Esophagus squamous epithelium (tissue), 5 donors: Measurements from ENCODE around the gene ZNF202. TPM values are rescaled to one million over a fixed set of nuclear protein-coding genes. Genes with fewer than 3 reads are reported as not detected.
"Not testable (repeated sequence)": the region's sequence is repeated elsewhere in the genome, so short reads cannot be mapped to it uniquely, and the experiment has no call there.

ENCODE experiments used
- DNase-seq: peaks from one replicate; lab custom pipeline; 2025; lab: John Stamatoyannopoulos, UW
- H3K27ac ChIP-seq, 4 donors: fragments of 200-600 bp; sonication (generic); one replicate each; pipeline ENCODE4 v1.5.1; 2016 to 2019; ENCODE audit warnings: mild to moderate bottlenecking in 1 of 4
- H3K27me3 ChIP-seq, 4 donors: fragments of 200-600 bp; sonication (generic); 1 replicate in 3 of 4; 2 replicates in 1 of 4; pipeline versions ENCODE4 v1.5.1 to v1.6.0; 2017 to 2021; ENCODE audit warnings: antibody characterized with exemption in 1 of 4
- H3K36me3 ChIP-seq, 3 donors: fragments of 200-600 bp; sonication (generic); one replicate each; pipeline ENCODE4 v1.5.1; 2016 to 2019
- H3K4me1 ChIP-seq, 3 donors: fragments of 200-600 bp; sonication (generic); one replicate each; pipeline ENCODE4 v1.5.1; 2017 to 2019
- H3K4me3 ChIP-seq, 4 donors: fragments of 200-600 bp; sonication (generic); 1 replicate in 3 of 4; 2 replicates in 1 of 4; pipeline ENCODE4 v1.5.1; 2016 to 2019; ENCODE audit warnings: mild to moderate bottlenecking in 2 of 4, moderate library complexity in 1 of 4
- H3K9me3 ChIP-seq, 3 donors: fragments of 200-600 bp; sonication (generic); one replicate each; pipeline ENCODE4 v1.5.1; 2016 to 2019
- POLR2A ChIP-seq, 4 donors: fragments of 450-650 bp; IDR thresholded peaks; one replicate each; pipeline ENCODE4 v1.6.1; 2017; ENCODE audit warnings: antibody characterized with exemption in 4 of 4, mild to moderate bottlenecking in 4 of 4, moderate library complexity in 3 of 4
- WGBS, 2 donors: methylation state at CpG; one replicate each; pipeline ENCODE4 v1.1.5; 2018; 5-methylcytosine and 5-hydroxymethylcytosine counted together
- intact Hi-C: fragments of 100-400 bp; cut with DNase I; formaldehyde crosslinking; loops from one replicate; pipeline ENCODE4 v1.15.0; 2022
- total RNA-seq, 4 donors: library from RNA; depleted of rRNA; stranded (reverse); fragments of >200 nt; gene quantifications; one replicate each; pipeline ENCODE4 v1.1.0, GENCODE V29; 2016
- TF ChIP-seq, protein P1 (sequence below), 6 experiments: fragments of 450-650 bp in 4 of 6; fragments of 200-600 bp in 2 of 6; sonication (generic) in 2 of 6; IDR thresholded peaks; one replicate each; pipeline ENCODE4 v1.5.1; 2016 to 2019; ENCODE audit warnings: antibody characterized with exemption in 6 of 6, mild to moderate bottlenecking in 4 of 6, moderate library complexity in 4 of 6
- donor health status: DM: yes; HTN: yes; CAD: no.

ZNF202 gene
- total RNA-seq, 4 donors from 2014 or later, result 2.6 to 6.5 (median 4.6) TPM

DNA sequence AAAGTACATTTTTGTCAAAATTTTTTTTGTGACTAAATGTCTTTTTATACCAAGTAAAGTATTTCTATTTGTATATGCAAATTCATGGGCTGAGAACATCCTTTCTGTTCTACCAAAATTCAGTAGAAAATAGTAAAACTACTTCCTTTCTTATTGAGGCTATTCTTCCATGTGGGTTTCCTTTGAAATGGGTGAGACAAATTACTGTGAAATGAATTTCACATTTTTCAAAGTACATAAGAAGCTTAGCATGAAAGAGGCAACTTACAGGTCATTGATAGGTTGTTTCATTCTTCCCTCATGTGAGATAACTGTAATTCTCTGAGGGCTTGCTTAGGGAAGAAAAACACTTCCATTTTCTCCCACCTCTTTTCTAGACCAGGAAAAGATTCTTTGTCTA lies 13.9 kb upstream of the ZNF202 start:
- no peaks in the 10 kb centered on the region for H3K9me3 ChIP-seq
- no peak for TF ChIP-seq POLR2A (IDR thresholded peaks at IDR 0.05)
- TF ChIP-seq, protein P1, sequence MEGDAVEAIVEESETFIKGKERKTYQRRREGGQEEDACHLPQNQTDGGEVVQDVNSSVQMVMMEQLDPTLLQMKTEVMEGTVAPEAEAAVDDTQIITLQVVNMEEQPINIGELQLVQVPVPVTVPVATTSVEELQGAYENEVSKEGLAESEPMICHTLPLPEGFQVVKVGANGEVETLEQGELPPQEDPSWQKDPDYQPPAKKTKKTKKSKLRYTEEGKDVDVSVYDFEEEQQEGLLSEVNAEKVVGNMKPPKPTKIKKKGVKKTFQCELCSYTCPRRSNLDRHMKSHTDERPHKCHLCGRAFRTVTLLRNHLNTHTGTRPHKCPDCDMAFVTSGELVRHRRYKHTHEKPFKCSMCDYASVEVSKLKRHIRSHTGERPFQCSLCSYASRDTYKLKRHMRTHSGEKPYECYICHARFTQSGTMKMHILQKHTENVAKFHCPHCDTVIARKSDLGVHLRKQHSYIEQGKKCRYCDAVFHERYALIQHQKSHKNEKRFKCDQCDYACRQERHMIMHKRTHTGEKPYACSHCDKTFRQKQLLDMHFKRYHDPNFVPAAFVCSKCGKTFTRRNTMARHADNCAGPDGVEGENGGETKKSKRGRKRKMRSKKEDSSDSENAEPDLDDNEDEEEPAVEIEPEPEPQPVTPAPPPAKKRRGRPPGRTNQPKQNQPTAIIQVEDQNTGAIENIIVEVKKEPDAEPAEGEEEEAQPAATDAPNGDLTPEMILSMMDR (IDR thresholded peaks at IDR 0.05), result no peak
- no peak overlapping the region for H3K4me3 ChIP-seq
- no peak overlapping the region for H3K27ac ChIP-seq
- no peaks in the 10 kb centered on the region for H3K36me3 ChIP-seq
- H3K4me1 ChIP-seq, result peaks cover 0 to 5% (median 0%) of the 10 kb centered on the region in 3 donors
- peaks cover 0 to 7% (median 0%) of the 10 kb centered on the region in 4 donors for H3K27me3 ChIP-seq
- intact Hi-C loops, result no loop called here
- DNase-seq, result no peak

DNA sequence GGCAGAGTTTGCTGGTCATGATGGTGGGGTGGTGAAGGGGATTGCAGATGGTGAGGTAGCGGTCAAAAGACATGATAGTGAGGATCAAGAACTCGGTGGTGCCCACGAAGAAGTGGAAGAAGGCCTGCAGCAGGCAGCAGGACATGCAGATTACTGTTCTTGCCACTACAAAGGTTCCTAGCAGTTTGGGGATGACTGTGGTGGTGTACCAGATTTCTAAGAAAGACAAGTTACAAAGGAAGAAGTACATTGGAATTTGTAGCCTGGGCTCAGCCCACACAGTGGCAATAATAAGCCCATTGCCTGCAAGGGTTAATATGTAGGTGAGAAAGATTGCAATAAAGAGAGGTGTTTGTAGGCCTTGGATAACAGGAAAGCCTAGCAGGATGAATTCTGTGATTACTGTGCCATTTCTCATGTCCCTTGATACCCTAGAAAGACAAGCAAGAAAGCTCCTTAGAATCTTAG lies 12.7 kb upstream of the ZNF202 start, which contains the start of gene OR6X1:
Gene OR6X1 (minus strand): TSS at position 418 of the 468 bp plus-strand sequence. CDS start 0 bp downstream, at position 418.
- TF ChIP-seq POLR2A (IDR thresholded peaks at IDR 0.05), result no peak
- 85 to 90% methylated on average over 3 of the region's 3 CpGs for WGBS, 2 donors
- Histone ChIP-seq H3K4me1 (peaks cover 0 to 5% (median 0%) of the 10 kb centered on the region in 3 donors), H3K27ac (no peak within 1 kb of the TSS), H3K36me3 (no peaks in the 10 kb centered on the region), H3K4me3 (no peak within 1 kb of the TSS), H3K27me3 (peaks cover 0 to 7% (median 0%) of the 10 kb centered on the region in 4 donors), H3K9me3 (no peaks in the 10 kb centered on the region)
- intact Hi-C loops, result no loop called here
- no peak for DNase-seq

DNA sequence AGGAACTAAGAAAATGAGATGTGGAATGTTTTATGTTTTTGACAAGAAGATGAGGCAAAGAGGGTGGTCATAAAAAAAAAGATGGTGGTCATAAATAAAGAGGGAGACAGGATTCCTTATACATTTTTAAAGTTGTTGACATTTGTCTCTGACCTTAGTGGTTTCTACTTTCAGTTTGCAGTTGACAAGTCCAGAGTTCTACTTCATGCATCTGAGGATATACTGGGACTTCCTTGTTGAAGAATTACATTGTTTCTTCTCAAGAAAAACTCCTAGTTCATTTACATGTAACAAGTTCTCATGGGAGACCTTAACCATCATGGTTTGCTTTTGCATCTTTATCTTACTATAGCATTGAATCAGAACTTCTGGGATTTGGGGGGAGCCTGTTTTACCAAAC lies 11.7 kb upstream of the ZNF202 start:
- intact Hi-C loops, result no loop called here
- Histone ChIP-seq H3K4me1 (peaks cover 0 to 5% (median 0%) of the 10 kb centered on the region in 3 donors), H3K4me3 (no peak overlapping the region), H3K9me3 (peaks cover 0 to 6% (median 0%) of the 10 kb centered on the region in 3 donors), H3K36me3 (no peaks in the 10 kb centered on the region), H3K27me3 (peaks cover 0 to 7% (median 0%) of the 10 kb centered on the region in 4 donors), H3K27ac (no peak overlapping the region)
- DNase-seq, result no peak
- TF ChIP-seq POLR2A (IDR thresholded peaks at IDR 0.05), result no peak
- TF ChIP-seq, protein P1 (IDR thresholded peaks at IDR 0.05), result no peak

DNA sequence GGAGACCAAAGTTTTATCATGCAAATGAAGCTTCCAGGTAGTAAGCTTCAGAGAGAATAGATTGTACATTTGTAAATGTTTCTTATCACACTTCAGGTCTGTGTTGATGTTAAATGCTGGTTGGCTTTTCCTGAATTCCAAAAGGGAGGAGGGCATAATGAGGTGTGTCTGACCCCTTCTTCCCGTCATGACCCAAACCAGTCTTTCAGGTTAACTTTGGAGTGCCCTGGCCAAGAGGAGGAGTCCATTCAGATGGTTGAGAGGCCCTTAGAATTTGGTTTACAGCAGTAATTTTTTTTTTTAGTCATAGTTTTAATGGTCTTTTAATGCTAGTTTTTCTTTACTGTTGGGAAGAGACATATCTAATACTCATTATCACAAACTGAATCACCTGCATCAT lies 10.3 kb upstream of the ZNF202 start:
- no peak overlapping the region for H3K4me3 ChIP-seq
- peaks cover 0 to 7% (median 0%) of the 10 kb centered on the region in 4 donors for H3K27me3 ChIP-seq
- intact Hi-C loops, result no loop called here
- H3K9me3 ChIP-seq, result peaks cover 0 to 6% (median 0%) of the 10 kb centered on the region in 3 donors
- H3K36me3 ChIP-seq, result no peaks in the 10 kb centered on the region
- no peak overlapping the region for H3K27ac ChIP-seq
- DNase-seq, result no peak
- WGBS, 2 donors, result 25 to 32% methylated on average over 1 of the region's 1 CpG
- no peak for TF ChIP-seq POLR2A (IDR thresholded peaks at IDR 0.05)
- TF ChIP-seq, protein P1 (IDR thresholded peaks at IDR 0.05), result no peak
- peaks cover 0 to 5% (median 0%) of the 10 kb centered on the region in 3 donors for H3K4me1 ChIP-seq

DNA sequence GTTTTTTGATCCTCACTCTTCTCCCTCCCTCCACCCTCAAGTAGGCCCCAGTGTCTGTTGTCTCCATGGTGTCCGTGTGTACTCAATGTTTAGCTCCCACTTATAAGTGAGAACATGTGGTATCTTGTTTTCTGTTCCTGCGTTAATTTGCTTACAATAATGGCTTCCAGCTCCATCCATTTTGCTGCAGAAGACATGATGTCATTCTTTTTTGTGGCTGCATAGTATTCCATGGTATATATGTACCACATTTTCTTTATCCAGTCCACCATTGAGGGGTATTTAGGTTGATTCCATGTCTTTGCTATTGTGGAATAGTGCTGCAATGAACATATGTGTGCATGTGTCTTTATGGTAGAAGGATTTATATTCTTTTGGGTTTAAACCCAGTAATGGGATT lies 6.9 kb upstream of the ZNF202 start:
- intact Hi-C loops, DNase-seq, H3K9me3 ChIP-seq, H3K27me3 ChIP-seq, H3K27ac ChIP-seq, H3K36me3 ChIP-seq, H3K4me3 ChIP-seq, H3K4me1 ChIP-seq: not testable (repeated sequence)
- WGBS, 2 donors, result 73 to 81% methylated on average over 2 of the region's 2 CpGs

DNA sequence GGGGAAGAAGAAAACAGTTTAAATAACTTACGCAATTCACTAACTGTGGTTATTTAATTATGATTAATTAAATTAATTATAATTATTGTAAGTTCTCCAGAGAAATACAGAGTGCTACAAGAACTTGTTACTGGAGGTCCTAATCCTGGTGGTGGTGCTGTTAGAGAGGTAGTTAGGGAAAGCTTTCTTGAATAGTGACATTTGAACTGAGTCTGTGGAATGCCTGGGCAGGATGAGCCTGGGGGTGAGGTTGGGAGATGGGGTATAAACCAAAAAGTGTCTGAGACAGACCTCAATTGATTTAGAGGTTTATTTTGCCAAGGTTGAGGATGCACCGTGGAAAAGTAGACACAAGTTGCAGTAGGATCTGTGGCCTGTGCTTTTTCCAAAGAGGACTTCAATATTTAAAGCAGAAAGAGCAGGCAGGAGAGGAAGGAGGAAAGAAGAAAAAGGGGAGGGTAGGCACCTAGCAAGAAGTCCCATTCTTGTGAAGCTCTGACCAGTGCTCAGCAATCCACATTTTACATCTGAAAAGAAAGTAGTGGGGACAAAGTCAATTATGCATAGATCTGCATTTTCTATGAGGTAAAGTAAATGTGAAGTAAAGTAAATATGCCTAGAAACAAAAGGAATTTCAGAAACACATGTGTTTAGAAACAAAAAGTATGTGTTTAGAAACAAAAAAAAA lies 4.4 kb upstream of the ZNF202 start:
- WGBS, 2 donors, result 46 to 70% methylated on average over 2 of the region's 2 CpGs
- Histone ChIP-seq H3K27me3 (peaks cover 0 to 2% (median 0%) of the 10 kb centered on the region in 4 donors), H3K36me3 (no peaks in the 10 kb centered on the region), H3K4me1 (peaks cover 0 to 10% (median 5%) of the 10 kb centered on the region in 3 donors), H3K27ac (no peak overlapping the region), H3K9me3 (peaks cover 0 to 6% (median 0%) of the 10 kb centered on the region in 3 donors), H3K4me3 (no peak overlapping the region)
- no peak for TF ChIP-seq POLR2A (IDR thresholded peaks at IDR 0.05)
- TF ChIP-seq, protein P1 (IDR thresholded peaks at IDR 0.05), result no peak
- intact Hi-C loops, result no loop called here
- no peak for DNase-seq
